SIG-M5 treated with dmso at 0.1 percent for 504 hours (cell line): ENCODE measurements around the gene CCDC191.

Source experiments
- DNase-seq: peaks from one replicate; lab custom pipeline; 2025; ENCODE audit not compliant: unreplicated experiment; lab: John Stamatoyannopoulos, UW

Gene CCDC191

DNA sequence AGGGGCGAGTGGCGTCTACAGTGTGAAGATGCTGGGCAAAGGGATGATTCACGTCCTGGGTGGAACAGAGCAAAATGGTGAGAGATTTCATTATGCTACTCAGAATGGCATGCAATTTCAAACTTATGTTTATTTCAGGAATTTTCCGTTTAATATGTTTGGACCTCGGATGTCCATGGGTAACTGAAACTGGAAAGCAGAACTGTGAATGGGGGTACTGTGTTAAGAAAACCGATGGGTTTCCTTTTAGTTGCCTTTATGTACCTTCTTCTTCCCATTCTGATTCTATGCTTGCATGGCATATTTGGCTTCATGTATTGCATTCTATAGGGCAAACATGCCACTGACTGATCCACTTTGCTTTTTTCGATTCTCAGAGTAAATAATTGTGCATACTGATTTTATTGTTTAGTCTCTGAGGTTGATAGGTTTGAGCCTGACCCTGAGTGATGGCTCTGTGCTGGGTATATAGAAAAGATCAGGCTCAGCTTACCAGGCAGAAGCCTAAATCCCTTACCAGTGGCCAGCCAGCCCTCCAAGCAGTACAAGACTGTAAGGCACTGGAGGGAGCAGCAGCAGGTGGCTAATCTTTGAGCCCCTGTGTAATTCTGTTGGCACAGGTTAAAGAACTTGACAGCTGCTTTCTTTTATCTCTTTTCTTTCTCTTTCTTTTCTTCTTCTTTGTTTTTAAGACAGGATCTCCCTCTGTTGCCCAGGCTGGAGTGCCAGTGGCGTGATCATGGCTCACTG is 4.8 kb upstream of the CCDC191 start:
- peak; percentile 64 for DNase-seq

DNA sequence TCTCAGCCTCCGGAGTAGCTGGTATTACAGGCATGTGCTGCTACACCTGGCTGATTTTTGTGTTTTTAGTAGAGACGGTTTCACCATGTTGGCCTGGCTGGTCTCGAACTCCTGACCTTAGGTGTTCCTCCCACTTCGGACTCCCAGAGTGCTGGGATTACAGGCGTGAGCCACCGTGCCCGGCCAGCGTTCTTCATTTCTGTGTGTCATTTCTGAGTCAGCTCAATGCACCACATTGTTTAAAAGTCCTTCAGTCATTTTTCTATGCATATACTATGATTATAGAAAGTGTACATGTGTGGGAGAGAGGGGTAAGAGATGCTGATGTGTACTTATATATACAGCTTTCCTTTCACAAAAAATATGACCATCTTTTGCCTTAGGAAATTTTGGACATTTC is 2.3 kb upstream of the CCDC191 start:
- no peak for DNase-seq

DNA sequence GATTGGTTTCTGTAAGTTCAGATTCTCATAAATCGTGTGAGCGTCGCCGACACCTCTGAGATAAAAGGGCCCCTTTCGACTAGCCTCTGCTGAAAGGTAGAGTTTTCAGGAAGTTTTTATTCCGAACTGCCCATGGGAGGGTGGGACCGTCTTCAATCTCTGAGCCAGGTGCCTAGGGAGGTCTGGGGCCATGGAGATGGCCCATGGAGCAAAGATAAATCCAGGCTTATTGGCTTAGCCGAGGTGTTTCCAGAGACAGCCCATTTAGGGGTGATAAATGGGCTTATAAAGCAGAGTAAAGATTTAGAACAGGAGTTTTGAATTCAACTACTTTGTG is 653 bp upstream of the CCDC191 start:
- DNase-seq: no peak

DNA sequence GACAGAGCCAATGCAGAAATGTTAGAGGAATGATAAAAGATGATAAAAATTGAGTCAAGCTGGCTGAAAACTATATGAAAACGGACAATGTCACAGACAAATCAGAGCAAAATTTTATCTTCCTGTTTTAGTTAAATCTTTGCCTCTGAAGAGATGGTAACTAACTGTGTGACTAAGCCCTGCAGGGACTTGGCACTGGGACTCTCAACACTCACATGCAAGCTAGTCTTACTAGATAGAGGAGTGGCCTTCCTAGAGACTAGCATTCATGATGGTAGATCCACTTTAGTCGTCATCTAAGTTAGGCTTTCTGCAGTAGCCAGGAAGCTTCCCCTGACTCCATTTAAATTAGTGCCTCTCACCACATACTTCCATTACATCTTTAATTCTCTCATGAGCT is 4.1 kb downstream of the CCDC191 start:
- no peak for DNase-seq

DNA sequence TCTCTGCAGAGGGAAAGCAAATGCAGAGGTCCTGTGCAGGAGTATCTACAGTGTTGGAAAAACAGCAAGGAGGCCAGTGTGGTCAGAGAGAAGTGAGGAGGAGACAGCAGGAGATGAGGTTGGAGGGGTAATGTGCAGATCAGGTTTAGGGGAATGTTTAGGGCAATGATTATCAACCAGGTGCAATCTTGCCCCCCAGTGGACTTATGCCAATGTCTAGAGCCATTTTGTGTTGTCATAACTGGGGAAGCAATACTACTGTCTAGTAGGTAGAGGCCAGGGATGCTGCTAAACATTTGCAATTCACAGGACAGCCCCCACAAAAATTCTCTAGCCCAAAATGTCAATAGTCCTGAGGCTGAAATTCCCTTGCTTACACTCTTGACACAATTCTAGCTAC is 13.1 kb downstream of the CCDC191 start:
- no peak for DNase-seq

DNA sequence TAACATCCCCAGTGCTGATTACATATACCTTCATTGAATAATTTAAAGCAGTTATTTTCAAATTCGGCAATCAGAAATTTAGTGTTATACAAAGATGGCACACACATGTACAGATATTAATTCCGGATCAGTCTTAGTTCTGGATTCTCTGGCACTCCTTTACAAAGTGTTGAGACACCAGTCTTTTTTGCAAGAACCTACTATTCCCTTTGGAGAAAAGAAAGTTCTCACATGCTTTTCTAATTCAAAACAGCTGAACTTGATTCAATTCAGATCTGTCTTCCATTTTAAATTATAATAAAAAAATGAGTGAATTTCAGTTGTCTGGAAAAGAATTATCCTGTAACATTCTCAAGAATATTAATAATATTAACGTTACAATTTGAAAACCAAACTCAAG is 20.4 kb downstream of the CCDC191 start:
- DNase-seq: no peak

DNA sequence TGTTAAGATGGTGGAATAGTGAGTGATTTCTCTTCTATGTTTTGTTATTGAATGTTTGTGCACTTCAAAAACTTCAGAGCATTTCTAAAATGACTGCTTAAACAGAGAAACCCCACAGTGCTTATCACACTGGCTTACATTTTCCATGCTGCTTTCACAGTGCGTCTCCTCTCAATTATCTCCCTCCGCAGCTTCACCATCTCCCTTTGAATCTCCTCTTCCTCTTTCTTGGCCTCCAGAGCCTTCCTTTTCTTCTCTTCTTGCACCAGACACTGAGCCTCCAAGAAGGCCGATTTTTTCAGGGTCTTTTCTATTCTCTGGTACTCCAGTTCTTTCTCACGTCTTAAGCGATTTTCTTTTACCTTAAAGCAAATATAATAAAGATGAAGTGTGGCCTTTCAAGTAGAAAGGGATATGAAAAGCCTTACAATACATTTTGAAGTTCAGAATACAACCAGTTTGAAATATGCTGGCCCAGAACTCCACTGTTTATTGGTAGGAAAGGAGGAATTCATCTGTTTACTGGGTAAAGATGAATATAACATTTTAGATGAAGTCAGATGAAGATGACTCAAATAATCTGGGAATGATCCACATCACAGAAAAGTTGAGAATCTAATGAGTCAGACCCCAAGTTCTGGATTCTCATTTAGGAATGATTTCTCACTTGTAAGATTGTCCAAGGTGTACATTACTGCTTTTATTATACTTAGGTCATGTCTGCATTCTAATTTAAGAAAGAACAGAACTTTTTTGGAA is 21.4 kb downstream of the CCDC191 start:
- DNase-seq: no peak

DNA sequence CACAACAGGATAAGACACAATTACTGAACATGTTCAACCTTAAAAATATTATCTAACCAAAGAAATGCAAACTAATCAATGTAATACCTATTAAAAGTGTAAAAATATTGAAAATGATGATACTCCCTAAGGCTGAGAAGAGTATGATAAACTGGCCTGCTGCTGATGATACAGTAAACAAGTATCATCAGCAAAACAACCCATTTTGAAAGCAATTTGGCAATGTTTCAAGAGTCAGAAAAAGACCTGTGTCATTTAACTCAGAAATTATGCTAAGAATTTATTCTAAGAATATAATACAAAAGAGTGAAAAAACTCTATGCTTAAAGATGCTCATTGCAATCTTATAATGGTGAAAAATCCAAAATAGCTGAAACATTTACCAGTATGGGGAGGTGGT is 22.1 kb downstream of the CCDC191 start:
- no peak for DNase-seq

DNA sequence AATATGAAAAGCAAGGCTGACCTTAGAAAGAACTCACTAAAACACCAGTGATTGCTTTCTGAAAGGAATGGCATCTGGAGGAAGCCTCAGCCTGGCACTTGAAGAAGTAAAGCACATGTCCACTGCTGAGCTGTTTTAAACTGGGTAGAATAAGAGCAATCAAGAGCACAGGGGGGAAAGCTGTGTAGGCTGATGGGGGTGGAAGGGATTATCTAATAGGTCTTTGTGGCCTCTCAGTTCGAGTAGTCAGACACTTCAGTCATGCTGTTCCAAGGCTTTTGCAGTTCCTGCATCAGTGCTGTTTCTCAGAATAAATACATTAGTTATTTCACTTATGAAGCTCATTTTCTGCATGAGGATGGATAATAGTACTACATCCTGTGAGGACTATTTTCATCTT is 22.6 kb downstream of the CCDC191 start:
- DNase-seq: no peak

DNA sequence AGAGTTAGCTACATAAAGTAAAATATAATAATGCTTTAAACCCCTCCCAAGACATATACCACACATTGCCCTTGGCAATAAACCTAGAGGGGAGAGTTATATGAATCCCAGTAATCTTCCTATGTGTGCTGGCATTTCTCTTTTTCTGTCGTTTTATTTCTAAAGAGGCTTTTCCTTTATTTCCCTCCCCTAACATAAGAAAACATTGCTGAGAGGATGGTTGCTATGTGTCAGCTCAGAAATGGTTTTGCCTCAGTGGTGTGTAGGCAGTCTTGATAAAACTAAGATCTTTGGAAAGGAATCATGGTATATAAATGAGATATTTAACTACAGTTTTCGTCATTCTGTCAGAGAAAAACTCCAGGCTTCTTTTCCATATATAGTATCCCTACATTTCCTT is 30.0 kb downstream of the CCDC191 start:
- no peak for DNase-seq

DNA sequence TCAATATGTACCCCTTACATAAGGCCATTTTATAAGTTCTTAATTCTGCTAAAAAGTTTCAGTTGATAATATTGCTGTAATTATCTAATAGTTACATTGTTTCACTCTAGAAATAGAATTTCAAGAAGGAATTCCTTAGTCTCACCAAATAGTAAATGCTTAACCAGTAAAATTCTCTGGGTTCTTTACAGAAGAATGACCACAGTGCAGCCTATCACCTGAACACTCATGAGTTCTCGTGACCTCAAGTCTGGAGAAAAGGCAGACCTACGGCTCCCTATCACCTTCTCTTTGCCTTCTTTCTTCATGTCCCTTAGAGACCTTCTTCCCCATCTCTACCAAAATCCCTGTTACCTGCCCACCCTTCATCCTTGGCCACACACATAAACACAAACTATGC is 30.9 kb downstream of the CCDC191 start:
- no peak for DNase-seq

DNA sequence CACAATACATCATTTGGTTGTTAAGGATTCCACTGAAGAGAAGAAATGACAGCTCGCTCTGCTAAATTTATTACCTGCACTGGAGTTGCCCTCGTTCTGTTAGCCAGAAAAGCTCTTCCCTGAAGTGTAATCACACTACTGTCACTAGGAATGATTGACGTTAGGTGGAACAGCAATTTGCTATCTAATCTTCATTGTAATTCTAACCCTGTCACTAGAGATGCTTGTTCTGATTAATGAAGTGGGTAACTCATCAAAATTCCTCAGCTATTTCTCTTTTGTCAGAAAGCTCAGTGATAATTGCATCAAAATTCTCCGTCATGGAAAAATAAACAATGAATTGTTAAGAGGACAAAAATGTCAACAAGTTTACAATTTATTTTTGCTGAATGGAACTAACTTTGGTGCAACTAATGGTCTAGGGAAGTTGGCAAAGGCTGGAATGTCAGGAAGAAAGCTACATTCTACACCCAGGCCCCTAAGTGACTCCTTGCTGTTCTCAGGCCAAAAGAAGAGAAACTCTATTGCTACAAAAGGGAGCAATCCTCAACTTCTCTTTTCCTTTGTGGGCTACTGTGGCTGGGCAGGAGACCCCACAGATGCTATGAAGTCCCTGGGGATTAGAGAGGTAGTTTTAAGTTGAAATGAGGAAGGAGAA is 34.1 kb downstream of the CCDC191 start:
- DNase-seq: no peak

DNA sequence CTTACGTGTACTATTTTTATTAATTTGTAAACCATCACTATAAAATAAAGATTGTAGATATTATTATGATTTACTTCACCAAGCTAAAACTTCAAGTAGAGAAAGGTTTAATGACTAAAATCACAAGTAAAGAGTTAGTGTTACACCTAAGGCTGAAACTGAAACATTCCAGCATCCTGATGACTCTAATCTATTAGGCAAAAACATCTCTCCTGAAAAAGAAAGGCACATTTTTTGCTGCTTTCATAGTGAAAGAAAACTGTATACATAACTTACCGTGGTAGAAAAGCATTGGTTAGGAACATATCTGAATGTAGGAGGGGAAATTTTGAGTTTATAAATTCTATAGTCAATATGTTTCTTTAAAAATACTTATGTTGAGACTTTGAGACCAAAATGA is 35.4 kb downstream of the CCDC191 start:
- no peak for DNase-seq

DNA sequence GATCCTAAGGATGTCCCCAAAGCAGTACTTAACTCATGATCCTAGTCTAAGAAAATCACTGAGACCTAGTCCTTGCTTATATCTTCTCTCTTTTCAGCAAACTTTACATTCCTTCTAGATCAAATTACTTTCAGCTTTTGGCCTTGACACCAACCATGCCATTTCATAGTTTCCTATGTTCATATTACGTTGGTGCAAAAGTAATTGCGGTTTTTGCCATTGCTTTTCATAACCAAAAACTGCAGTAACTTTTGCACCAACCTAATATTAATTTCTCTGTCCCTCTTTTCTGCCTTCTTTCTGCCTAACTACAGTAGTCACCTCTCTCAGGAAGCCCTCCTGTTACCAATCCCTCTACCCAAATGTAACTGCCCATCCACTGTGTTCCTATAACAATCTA is 36.8 kb downstream of the CCDC191 start:
- DNase-seq: no peak

DNA sequence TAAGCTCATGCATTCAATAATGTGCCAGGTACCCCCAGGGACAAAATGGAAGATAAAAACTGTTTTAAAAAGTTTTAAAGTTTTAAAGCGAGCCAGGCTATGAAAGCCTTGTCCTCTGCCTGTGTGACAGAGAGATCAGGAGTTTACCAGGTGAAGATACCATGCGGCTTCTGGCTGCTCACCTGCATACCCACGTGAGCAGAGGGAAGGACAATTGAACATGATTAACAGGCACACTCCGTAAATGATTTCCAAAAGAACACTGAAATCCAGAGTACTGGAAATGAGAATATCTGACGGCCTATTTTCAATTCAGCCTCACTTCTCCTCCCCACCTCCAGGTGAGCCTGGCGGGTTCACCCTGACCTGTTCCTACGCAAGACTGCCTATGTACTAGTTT is 42.1 kb downstream of the CCDC191 start:
- DNase-seq: no peak

DNA sequence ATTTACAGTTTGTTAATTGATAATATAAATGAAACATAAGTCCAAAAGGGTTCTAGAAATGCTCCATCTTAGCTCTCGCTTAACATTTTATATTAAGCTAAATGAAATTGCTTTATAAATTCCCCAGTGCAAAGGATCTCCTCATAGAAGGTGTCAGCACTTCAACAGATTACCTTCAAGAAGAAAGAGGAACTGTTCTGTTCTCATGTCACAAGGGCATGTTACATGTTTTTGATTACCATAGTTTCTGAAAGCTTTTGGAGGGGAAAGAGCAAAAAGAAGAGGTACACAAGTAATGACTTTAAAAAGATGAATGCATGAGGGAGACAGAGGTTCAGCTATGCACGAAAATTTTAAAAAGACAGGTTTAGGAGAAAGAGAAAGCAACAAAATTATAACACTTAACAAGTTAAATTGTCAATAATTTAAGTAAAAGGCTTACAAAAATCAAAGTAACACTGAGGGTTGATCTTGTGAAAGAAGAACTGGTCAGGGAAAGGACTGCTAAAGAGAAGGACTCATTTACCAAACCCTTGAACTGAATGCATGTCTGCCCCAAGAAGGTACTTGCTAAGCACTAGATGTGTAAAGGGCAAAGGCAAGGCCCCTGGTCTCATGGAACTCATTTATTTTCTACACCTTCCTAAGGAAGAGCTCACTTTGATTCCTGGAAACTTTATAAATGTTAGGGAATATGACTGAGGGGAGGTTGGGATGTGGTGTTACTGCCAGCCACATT is 45.1 kb downstream of the CCDC191 start:
- DNase-seq: no peak

DNA sequence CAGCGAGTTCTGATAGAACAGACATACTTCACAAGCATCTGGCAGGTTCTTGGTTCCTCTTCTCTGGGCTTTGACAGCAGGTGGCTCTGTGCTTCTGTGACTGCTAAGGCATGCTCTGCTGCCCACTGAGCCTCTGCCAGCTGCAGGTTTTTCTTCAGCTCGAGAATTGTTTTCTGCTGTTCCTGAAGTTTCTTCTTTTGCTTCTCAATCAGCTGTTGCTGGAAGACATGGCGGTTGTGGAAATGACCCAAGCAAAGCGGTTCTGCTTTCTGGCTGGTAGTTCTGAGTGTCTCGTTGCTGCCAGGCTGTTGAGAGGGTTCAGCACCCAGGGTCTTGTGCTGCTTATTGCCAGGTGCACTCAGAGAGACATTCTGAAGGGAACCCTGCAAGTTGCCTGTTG is 50.8 kb downstream of the CCDC191 start:
- DNase-seq: no peak

DNA sequence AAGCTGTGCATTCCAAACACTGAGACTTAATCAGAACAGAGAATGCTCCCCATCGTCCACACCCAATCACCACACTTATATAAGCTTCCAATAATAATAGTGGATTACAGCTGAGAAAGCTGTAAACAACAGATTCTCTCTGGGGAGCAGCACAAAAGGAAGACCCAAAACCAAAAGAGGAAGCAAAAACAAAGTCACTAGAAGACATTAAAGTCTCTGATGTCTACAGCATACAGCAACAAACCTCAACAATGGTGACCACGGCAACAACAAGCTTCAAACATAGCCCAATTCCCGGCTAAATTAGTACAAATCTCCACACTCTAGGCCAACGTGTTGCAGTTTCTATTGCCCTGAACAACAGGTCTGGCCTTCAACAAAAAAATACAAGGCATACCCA is 70.8 kb downstream of the CCDC191 start:
- peak; percentile 48 for DNase-seq

DNA sequence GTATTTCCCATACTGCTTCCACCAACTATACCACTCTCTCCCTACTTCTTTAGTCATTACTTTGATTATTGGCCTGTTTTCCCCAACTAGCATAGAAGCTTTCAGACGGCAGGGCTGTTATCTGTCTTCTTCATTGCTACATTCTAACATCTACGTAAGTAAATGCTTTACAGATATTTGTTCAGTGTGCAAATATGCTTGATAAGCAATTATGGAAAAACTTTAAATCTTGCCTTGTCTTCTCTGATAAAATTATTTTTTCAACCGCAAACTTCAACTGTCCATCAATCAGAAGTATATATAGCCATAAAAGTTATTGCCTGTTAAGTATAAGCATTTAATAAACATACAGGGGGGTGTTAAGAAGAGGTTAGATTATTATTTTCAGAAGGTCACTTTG is 72.8 kb downstream of the CCDC191 start:
- no peak for DNase-seq

DNA sequence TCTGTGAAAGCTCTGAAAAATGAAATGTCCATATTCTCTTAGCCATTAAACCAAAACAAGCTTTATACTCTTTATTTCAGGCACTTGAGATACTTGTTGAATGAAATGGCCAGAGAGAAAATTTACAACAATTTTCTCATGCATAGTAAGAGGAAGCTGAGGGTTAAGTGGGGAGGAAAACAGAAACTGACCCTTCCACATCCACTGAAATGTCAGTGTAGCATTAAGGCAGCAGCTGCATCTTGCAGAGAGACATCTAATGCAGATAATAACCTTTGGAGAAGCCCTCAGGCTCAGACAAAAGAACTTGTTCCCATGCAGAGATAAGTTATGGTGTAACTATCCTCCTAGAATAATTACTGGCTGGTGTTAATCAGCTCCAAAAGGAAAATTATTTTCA is 74.5 kb downstream of the CCDC191 start:
- no peak for DNase-seq

DNA sequence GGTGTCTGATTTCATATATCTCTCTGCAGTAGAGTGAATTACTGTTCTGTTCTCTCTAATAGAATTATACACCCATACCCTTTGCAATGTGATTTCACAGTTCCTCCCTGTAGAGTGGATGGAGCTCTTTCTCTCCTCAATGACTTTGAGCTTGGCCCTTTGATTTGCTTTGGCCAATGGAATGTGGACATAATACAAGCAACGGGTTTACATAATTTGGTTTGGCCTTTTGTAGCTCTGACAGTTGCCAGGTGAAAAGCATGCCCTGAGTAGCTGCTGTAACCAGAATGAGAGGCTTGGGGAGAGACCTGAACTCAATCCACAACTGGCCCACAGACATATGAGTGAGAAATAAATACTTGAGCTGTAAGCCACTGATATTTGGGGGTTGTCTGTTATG is 76.4 kb downstream of the CCDC191 start:
- no peak for DNase-seq

DNA sequence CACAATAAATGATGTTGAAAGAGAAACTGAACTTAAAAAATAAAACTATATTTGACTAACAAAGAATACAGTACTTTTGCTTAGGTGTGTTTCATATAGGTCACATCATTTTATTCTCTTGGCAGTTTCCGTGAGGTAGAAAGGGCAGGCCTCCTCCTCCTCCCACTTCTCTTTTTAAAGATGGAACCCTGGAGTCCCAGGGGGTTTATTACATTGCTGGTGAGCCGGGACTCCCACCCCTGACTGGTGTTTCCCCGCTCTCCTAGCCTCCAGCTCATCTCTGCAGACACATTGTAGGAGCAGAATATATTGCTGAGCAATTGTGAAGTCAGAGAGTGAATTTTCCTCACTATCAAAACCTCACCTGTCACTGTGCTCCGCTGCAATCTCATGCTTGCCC is 78.5 kb downstream of the CCDC191 start:
- no peak for DNase-seq
